IMR-90 (cell line): ENCODE measurements around the gene PTPN7. TPM values are rescaled to one million over a fixed set of nuclear protein-coding genes. Genes with fewer than 3 reads are reported as not detected.

ENCODE experiments used
- ATAC-seq: fragments of 200-7000 bp; cut with Tn5 transposase; 2 replicates; pipeline ENCODE4 v1.9.1; 2020; ENCODE audit warnings: low read depth, mild to moderate bottlenecking, moderate library complexity
- BruUV-seq: library from RNA; stranded (reverse); fragments of 400-500 nt; replicated peaks from 2 replicates; lab custom pipeline; 2021; lab: Mats Ljungman, UMichigan
- CTCF ChIA-PET: fragments of 300-600 bp; formaldehyde crosslinking; extraction: SDS; loops from one replicate; lab custom pipeline; 2021; ENCODE audit warnings: antibody characterized with exemption; lab: Yijun Ruan, JAX
- POLR2A ChIA-PET: fragments of 300-600 bp; sonication (Branson Sonifier 250); formaldehyde crosslinking; loops from one replicate; lab custom pipeline; 2022; ENCODE audit warnings: antibody characterized with exemption; ENCODE audit not compliant: unreplicated experiment; lab: Charles Lee
- DNase-seq: peaks from one replicate; pipeline ENCODE4 v3.0.0; 2013
- H2AFZ ChIP-seq: replicated peaks from 2 replicates; pipeline ENCODE3; 2013; ENCODE audit warnings: low read length, mild to moderate bottlenecking; ENCODE audit not compliant: poor library complexity
- H2AK5ac ChIP-seq: 2 replicates; pipeline ENCODE4 v1.6.1; 2013; ENCODE audit warnings: low read depth, low read length, inconsistent platforms
- H2AK9ac ChIP-seq: replicated peaks from 2 replicates; pipeline ENCODE3; 2013; ENCODE audit warnings: mild to moderate bottlenecking, low read depth, low read length, moderate library complexity; ENCODE audit not compliant: poor library complexity
- H2BK120ac ChIP-seq: 2 replicates; pipeline ENCODE4 v1.6.1; 2013; ENCODE audit warnings: low read depth, low read length, inconsistent platforms
- H2BK15ac ChIP-seq: 3 replicates; pipeline ENCODE4 v1.6.1; 2013; ENCODE audit warnings: low read depth, low read length, inconsistent platforms
- H2BK20ac ChIP-seq: 2 replicates; pipeline ENCODE4 v1.6.1; 2013; ENCODE audit warnings: low read depth, mild to moderate bottlenecking, inconsistent platforms, low read length, moderate library complexity
- H2BK5ac ChIP-seq: 2 replicates; pipeline ENCODE4 v1.6.1; 2013; ENCODE audit warnings: mild to moderate bottlenecking, low read depth, low read length, inconsistent platforms; ENCODE audit not compliant: poor library complexity, severe bottlenecking
- H3K14ac ChIP-seq: replicated peaks from 2 replicates; pipeline ENCODE4 v1.6.1; 2013; ENCODE audit warnings: low read depth, low read length, inconsistent platforms
- H3K18ac ChIP-seq: 2 replicates; pipeline ENCODE4 v1.6.1; 2013; ENCODE audit warnings: low read depth, low read length, control low read depth
- H3K23ac ChIP-seq: 2 replicates; pipeline ENCODE4 v1.6.1; 2013; ENCODE audit warnings: low read depth, low read length, inconsistent platforms
- H3K27ac ChIP-seq: 2 replicates; pipeline ENCODE4 v1.5.1; 2013; ENCODE audit warnings: mild to moderate bottlenecking, control low read depth, low read length; ENCODE audit not compliant: insufficient read depth
- H3K27me3 ChIP-seq: 2 replicates; pipeline ENCODE4 v1.6.1; 2013; ENCODE audit warnings: low read length; ENCODE audit not compliant: control insufficient read depth, insufficient read depth
- H3K36me3 ChIP-seq: 2 replicates; pipeline ENCODE4 v1.6.1; 2013; ENCODE audit warnings: low read length, mixed read lengths; ENCODE audit not compliant: control insufficient read depth, insufficient read depth
- H3K4ac ChIP-seq: 2 replicates; pipeline ENCODE4 v1.6.1; 2013; ENCODE audit warnings: low read depth, low read length, inconsistent platforms
- H3K4me1 ChIP-seq: 2 replicates; pipeline ENCODE4 v1.6.1; 2013; ENCODE audit warnings: low read length, mixed read lengths; ENCODE audit not compliant: control insufficient read depth, insufficient read depth
- H3K4me2 ChIP-seq: 2 replicates; pipeline ENCODE4 v1.6.1; 2013; ENCODE audit warnings: low read depth, mild to moderate bottlenecking, control low read depth, low read length, moderate library complexity
- H3K4me3 ChIP-seq: 2 replicates; pipeline ENCODE4 v1.5.1; 2013; ENCODE audit warnings: low read depth, mild to moderate bottlenecking, control low read depth, low read length, moderate library complexity; ENCODE audit not compliant: insufficient read depth
- H3K56ac ChIP-seq: 2 replicates; pipeline ENCODE4 v1.6.1; 2013; ENCODE audit warnings: low read length, inconsistent platforms; ENCODE audit not compliant: insufficient read depth; ENCODE audit errors: extremely low read depth
- H3K79me1 ChIP-seq, 2 experiments: 2 replicates each; pipeline ENCODE4 v1.6.1; 2013; ENCODE audit warnings: low read length in 2 of 2, inconsistent platforms in 1 of 2, low read depth in 1 of 2
- H3K9ac ChIP-seq: 2 replicates; pipeline ENCODE4 v1.6.1; 2013; ENCODE audit warnings: low read depth, low read length, control low read depth
- H3K9me1 ChIP-seq: 2 replicates; pipeline ENCODE4 v1.6.1; 2013; ENCODE audit warnings: low read length, inconsistent platforms; ENCODE audit not compliant: insufficient read depth
- H3K9me3 ChIP-seq: 2 replicates; pipeline ENCODE4 v1.6.1; 2013; ENCODE audit warnings: low read length; ENCODE audit not compliant: control insufficient read depth, insufficient read depth
- H4K20me1 ChIP-seq: 2 replicates; pipeline ENCODE4 v1.6.1; 2013; ENCODE audit warnings: low read length, inconsistent platforms; ENCODE audit not compliant: insufficient read depth
- H4K5ac ChIP-seq: 2 replicates; pipeline ENCODE4 v1.6.1; 2013; ENCODE audit warnings: mild to moderate bottlenecking, low read depth, low read length, control low read depth
- H4K8ac ChIP-seq, 2 experiments: 2 replicates each; pipeline ENCODE4 v1.6.1; 2013; ENCODE audit warnings: low read depth in 2 of 2, low read length in 2 of 2, control low read depth in 1 of 2, inconsistent platforms in 1 of 2
- H4K91ac ChIP-seq: 2 replicates; pipeline ENCODE4 v1.6.1; 2013; ENCODE audit warnings: low read depth, low read length, inconsistent platforms; ENCODE audit not compliant: insufficient read depth
- BHLHE40 ChIP-seq: fragments of 150-350 bp; IDR thresholded peaks from 2 replicates; pipeline ENCODE4 v1.6.1; 2016; ENCODE audit warnings: mild to moderate bottlenecking, low read depth, low read length
- CEBPB ChIP-seq: IDR thresholded peaks from 2 replicates; pipeline ENCODE4 v1.6.1; 2012; ENCODE audit warnings: low read depth, low read length, improper control_type of control experiment
- CHD1 ChIP-seq: IDR thresholded peaks from 2 replicates; pipeline ENCODE4 v1.6.1; 2012; ENCODE audit warnings: low read depth, low read length, improper control_type of control experiment
- FOS ChIP-seq: fragments of 150-350 bp; IDR thresholded peaks from 2 replicates; pipeline ENCODE4 v1.6.1; 2016; ENCODE audit warnings: low read depth, low read length
- MAFK ChIP-seq: IDR thresholded peaks from 2 replicates; pipeline ENCODE4 v1.6.1; 2012; ENCODE audit warnings: low read depth, low read length, improper control_type of control experiment
- MAZ ChIP-seq: IDR thresholded peaks from 2 replicates; pipeline ENCODE4 v1.6.1; 2012; ENCODE audit warnings: low read depth, mild to moderate bottlenecking, low read length, improper control_type of control experiment, moderate library complexity, borderline replicate concordance
- MXI1 ChIP-seq: IDR thresholded peaks from 2 replicates; pipeline ENCODE4 v1.6.1; 2012; ENCODE audit warnings: low read depth, mild to moderate bottlenecking, low read length, moderate library complexity, borderline replicate concordance
- NFE2L2 ChIP-seq: fragments of 150-350 bp; IDR thresholded peaks from 2 replicates; pipeline ENCODE4 v1.6.1; 2016; ENCODE audit warnings: low read depth, mild to moderate bottlenecking, low read length
- POLR2A ChIP-seq: IDR thresholded peaks from 2 replicates; pipeline ENCODE4 v1.6.1; 2012; ENCODE audit warnings: mild to moderate bottlenecking, low read depth, low read length
- RAD21 ChIP-seq: IDR thresholded peaks from 2 replicates; pipeline ENCODE4 v1.6.1; 2012; ENCODE audit warnings: low read length, improper control_type of control experiment
- RCOR1 ChIP-seq: IDR thresholded peaks from 2 replicates; pipeline ENCODE4 v1.6.1; 2012; ENCODE audit warnings: mild to moderate bottlenecking, low read length, improper control_type of control experiment; ENCODE audit not compliant: insufficient replicate concordance
- RFX5 ChIP-seq: IDR thresholded peaks from 2 replicates; pipeline ENCODE4 v1.8.0; 2012; ENCODE audit warnings: low read depth, mild to moderate bottlenecking, low read length, moderate library complexity
- SMC3 ChIP-seq: fragments of 150-350 bp; IDR thresholded peaks from 2 replicates; pipeline ENCODE4 v1.6.1; 2016; ENCODE audit warnings: low read depth, mild to moderate bottlenecking, antibody characterized with exemption, low read length, moderate library complexity
- WGBS, 2 experiments: methylation state at CpG; one replicate each; pipeline versions ENCODE4 v1.1.5 to v1.1.7; 2013; ENCODE audit warnings: missing lambda C conversion rate in 2 of 2; ENCODE audit not compliant: insufficient read length in 1 of 2; ENCODE audit errors: extremely low coverage in 2 of 2; 5-methylcytosine and 5-hydroxymethylcytosine counted together
- dilution Hi-C: fragments of 300-500 bp; cut with HindIII; formaldehyde crosslinking; loops from one replicate; pipeline ENCODE4 v1.14.3; 2018; ENCODE audit warnings: low sequenced_read_pairs; ENCODE audit not compliant: unreplicated experiment
- in situ Hi-C: fragments of 300-500 bp; cut with MboI; formaldehyde crosslinking; loops from 3 replicates; pipeline ENCODE4 v1.14.3; 2019; ENCODE audit warnings: low sequenced_read_pairs, inconsistent platforms, mixed read lengths
- intact Hi-C: fragments of 100-400 bp; cut with micrococcal nuclease; formaldehyde crosslinking; loops from 2 replicates; pipeline ENCODE4 v1.10.0; 2022
- polyA plus RNA-seq, 3 experiments: library from polyadenylated mRNA; depleted of rRNA; stranded (reverse); fragments of >200 nt; gene quantifications; 2 replicates each; pipeline ENCODE4 v1.2.3, GENCODE V29; 2012; ENCODE audit warnings: low replicate concordance in 1 of 3
- total RNA-seq: library from RNA; depleted of rRNA; stranded (reverse); fragments of >200 nt; gene quantifications from 2 replicates; pipeline ENCODE4 v1.2.3, GENCODE V29; 2012
- TF ChIP-seq, protein P1 (sequence below): fragments of 150-350 bp; IDR thresholded peaks from 2 replicates; pipeline ENCODE4 v1.6.1; 2017; ENCODE audit warnings: mild to moderate bottlenecking, antibody characterized with exemption, low read length, low read depth
- TF ChIP-seq, protein P2 (sequence below): fragments of 150-350 bp; IDR thresholded peaks from 2 replicates; pipeline ENCODE4 v1.6.1; 2016; ENCODE audit warnings: low read depth, mild to moderate bottlenecking, low read length, moderate library complexity, borderline replicate concordance
- TF ChIP-seq, protein P3 (sequence below): conservative IDR thresholded peaks from 2 replicates; pipeline ENCODE4 v1.5.1; 2012; ENCODE audit warnings: mild to moderate bottlenecking, low read depth, low read length, improper control_type of control experiment

PTPN7 gene
- total and polyA plus RNA-seq, 2 of the 4 experiments (the other 2 are of a cell fraction) = 0.05 TPM; not detected in 1

DNA sequence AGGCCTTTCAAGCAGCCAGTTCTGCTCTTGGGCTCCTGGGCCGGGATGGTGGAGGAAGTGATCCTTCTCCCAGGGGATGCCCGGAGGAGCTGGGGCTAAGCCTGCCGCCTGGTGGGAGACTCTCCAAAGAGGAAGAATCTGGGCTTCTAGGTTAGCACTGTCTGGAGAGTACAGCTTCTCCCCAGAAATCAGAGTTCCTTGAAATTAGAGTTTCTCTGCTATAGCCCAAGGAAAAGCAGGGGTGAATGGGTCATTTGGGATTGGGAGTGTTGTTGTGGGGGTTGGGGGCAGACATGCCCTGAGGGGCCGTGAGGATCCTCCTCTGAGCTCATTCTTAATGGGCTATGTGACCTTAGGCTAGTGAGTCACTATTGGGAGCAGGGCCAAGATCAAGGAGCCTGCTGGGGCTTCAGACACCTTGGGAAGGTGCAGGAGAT lies 39.7 kb upstream of the PTPN7 start:
- Histone ChIP-seq H2BK5ac (no peak overlapping the region), H3K14ac (no peak overlapping the region), H3K18ac (no peak overlapping the region), H2AFZ (no peak overlapping the region), H4K20me1 (no peaks in the 10 kb centered on the region), H3K4me3 (no peak overlapping the region), H3K36me3 (no peaks in the 10 kb centered on the region), H2BK15ac (no peak overlapping the region), H4K91ac (no peak overlapping the region), H3K27me3 (peaks cover 72% of the 10 kb centered on the region), H3K9ac (no peak overlapping the region), H2AK9ac (no peak overlapping the region), H4K5ac (no peak overlapping the region), H2AK5ac (no peak overlapping the region), H2BK120ac (no peak overlapping the region), H3K9me3 (no peaks in the 10 kb centered on the region; the same call in 1 of the 2 replicates), H4K8ac (no peak overlapping the region), H3K4me1 (no peaks in the 10 kb centered on the region), H2BK20ac (no peak overlapping the region), H3K56ac (no peak overlapping the region), H3K79me1 (no peaks in the 10 kb centered on the region), H3K4me2 (no peak overlapping the region), H3K4ac (no peak overlapping the region), H3K27ac (no peak overlapping the region), H3K23ac (no peak overlapping the region), H3K9me1 (no peaks in the 10 kb centered on the region)
- in situ Hi-C loops (loop anchor here (5.0 kb wide), 1 partner anchor 112 kb away; no protein-coding TSS in a partner anchor), dilution Hi-C loops (no loop called here), intact Hi-C loops (no loop called here)
- POLR2A ChIA-PET = no interaction called here
- DNase-seq = peak; percentile 6
- 60% methylated on average over 1 of the region's 4 CpGs; no CpG with 5 or more reads in 1 of the 2 experiments for WGBS, 2 experiments
- TF ChIP-seq FOS (no peak), CEBPB (no peak), BHLHE40 (no peak), MAFK (no peak), RFX5 (no peak), CHD1 (no peak), POLR2A (no peak), RCOR1 (no peak), RAD21 (no peak), MAZ (no peak), SMC3 (no peak), NFE2L2 (no peak), MXI1 (no peak)
- TF ChIP-seq, protein P1, sequence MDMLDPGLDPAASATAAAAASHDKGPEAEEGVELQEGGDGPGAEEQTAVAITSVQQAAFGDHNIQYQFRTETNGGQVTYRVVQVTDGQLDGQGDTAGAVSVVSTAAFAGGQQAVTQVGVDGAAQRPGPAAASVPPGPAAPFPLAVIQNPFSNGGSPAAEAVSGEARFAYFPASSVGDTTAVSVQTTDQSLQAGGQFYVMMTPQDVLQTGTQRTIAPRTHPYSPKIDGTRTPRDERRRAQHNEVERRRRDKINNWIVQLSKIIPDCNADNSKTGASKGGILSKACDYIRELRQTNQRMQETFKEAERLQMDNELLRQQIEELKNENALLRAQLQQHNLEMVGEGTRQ = no peak
- TF ChIP-seq, protein P2, sequence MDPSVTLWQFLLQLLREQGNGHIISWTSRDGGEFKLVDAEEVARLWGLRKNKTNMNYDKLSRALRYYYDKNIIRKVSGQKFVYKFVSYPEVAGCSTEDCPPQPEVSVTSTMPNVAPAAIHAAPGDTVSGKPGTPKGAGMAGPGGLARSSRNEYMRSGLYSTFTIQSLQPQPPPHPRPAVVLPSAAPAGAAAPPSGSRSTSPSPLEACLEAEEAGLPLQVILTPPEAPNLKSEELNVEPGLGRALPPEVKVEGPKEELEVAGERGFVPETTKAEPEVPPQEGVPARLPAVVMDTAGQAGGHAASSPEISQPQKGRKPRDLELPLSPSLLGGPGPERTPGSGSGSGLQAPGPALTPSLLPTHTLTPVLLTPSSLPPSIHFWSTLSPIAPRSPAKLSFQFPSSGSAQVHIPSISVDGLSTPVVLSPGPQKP = no peak
- TF ChIP-seq, protein P3, sequence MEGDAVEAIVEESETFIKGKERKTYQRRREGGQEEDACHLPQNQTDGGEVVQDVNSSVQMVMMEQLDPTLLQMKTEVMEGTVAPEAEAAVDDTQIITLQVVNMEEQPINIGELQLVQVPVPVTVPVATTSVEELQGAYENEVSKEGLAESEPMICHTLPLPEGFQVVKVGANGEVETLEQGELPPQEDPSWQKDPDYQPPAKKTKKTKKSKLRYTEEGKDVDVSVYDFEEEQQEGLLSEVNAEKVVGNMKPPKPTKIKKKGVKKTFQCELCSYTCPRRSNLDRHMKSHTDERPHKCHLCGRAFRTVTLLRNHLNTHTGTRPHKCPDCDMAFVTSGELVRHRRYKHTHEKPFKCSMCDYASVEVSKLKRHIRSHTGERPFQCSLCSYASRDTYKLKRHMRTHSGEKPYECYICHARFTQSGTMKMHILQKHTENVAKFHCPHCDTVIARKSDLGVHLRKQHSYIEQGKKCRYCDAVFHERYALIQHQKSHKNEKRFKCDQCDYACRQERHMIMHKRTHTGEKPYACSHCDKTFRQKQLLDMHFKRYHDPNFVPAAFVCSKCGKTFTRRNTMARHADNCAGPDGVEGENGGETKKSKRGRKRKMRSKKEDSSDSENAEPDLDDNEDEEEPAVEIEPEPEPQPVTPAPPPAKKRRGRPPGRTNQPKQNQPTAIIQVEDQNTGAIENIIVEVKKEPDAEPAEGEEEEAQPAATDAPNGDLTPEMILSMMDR = no peak
- ATAC-seq = no peak
- CTCF ChIA-PET = interaction anchor here (1.6 kb wide), 1 partner anchor 11 kb away, joined by 5 read pairs; no protein-coding TSS in a partner anchor
- no TSS peak for BruUV-seq
